ENCODE results near the gene SGPP1. TPM values are rescaled to one million over a fixed set of nuclear protein-coding genes. Genes with fewer than 3 reads are reported as not detected.
"Not testable (repeated sequence)": the region's sequence is repeated elsewhere in the genome, so short reads cannot be mapped to it uniquely, and the experiment has no call there.

The SGPP1 gene
- total RNA-seq, 5 donors from 2014 or later (not counting 1 experiment from before 2014, with no cell fraction given) = 11.4 to 15.1 (median 13.5) TPM

DNA sequence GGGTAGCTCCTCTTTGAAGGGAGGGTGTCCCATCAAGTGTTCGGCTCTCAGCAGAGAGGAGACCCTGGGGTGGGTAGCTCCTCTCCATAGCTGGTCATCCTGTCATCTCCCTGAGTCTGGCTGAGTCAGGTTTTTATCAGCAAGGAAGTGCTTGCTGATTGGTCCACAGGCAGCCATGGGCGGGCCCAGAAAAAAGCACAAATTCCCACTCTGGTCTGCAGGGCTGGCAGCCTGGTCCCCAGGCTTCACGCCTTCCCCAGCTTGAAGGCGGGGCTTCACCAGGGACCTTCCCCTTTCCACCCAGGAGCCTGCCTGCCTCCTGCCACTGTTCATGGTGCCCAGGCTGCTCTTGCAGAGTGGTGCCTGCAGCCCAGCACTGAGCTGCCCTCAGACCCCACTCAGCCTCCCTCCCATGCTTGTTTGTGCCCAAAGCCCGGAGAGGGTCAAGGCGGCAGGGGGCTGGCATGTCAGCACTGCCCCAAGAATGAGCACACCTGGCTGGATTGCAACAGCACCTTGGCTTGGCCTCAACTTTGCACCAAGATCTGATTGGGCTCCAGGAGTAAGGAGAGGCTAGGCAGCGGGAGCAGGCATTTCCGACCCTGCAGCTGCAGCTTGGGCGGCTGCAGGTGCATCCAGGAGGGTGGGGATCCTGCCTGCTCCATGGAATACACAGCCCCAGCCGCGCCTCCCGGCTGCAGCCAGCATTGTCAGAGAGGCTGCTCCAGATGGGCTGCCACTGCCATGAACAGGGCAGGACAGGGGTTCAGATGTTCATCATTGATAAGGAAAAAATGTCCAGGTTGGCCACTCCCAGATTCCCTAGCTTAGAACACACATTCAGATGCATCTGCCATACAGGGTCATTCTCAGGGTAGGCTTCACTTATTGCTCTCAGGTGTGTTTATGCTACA, 64.2 kb downstream of the SGPP1 start:
- Mint-ChIP-seq H3K4me1 (peaks cover 0 to 5% (median 0%) of the 10 kb centered on the region in 3 donors), H3K4me3 (no peak overlapping the region), H3K9me3 (no peaks in the 10 kb centered on the region), H3K27ac (no peak overlapping the region), H3K27me3 (no peaks in the 10 kb centered on the region), H3K36me3 (peaks cover 4% of the 10 kb centered on the region)
- ATAC-seq (replicated peaks in 1 of 4) (no peak), DNase-seq (no peak)
- Histone ChIP-seq H3K9me3 (no peaks in the 10 kb centered on the region), H3K27me3 (replicated peaks in 1 of 2; ENCODE audit: control insufficient read depth in 2 of 2, extremely low read depth in 1 of 2, insufficient read depth in 2 of 2, low read length in 1 of 2) (no peaks in the 10 kb centered on the region), H3K4me1 (ENCODE audit: control insufficient read depth in 1 of 2, extremely low read depth in 1 of 2, insufficient read depth in 2 of 2, low read length in 2 of 2) (no peaks in the 10 kb centered on the region), H3K27ac (ENCODE audit: low read length) (no peak overlapping the region), H3K4me3 (ENCODE audit: control insufficient read depth in 1 of 2, extremely low read depth in 1 of 2, low read length in 1 of 2) (no peak overlapping the region), H3K36me3 (ENCODE audit: control insufficient read depth in 2 of 2, extremely low read depth in 1 of 2, insufficient read depth in 1 of 2, low read length in 1 of 2) (peaks cover 0 to 2% of the 10 kb centered on the region in 2 donors)
- 95% methylated on average over 10 of the region's 12 CpGs for WGBS (ENCODE audit: insufficient coverage)
- CTCF ChIA-PET = interaction anchor here in 1 of 2 donors (0.5 kb wide), 1 partner anchor 281 kb away, joined by 4 read pairs; no protein-coding TSS in a partner anchor
- POLR2A ChIA-PET = interaction anchor here in 1 of 2 donors (0.7 kb wide), 1 partner anchor 58 kb away, joined by 3 read pairs; no protein-coding TSS in a partner anchor

DNA sequence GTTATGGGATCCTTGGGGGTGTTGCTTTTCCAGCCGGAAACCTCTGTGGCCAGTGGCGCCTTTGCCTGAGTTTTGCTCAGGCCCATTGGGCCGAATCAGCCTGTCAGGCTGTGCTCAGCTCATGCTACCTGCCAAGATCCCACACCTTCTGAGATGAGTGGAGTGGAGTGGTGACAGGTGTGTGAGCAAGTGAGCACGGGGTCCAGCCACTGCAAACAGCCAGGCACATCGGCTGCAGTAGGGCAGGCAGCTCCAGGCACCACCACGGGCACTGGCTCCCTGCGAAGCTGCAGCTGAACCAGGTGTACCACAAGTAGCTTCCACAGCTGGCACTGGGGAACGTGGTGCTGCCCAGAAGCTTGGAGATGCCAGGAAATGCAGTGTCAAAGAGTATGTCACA, 65.1 kb downstream of the SGPP1 start:
- Mint-ChIP-seq H3K27me3 (no peaks in the 10 kb centered on the region), H3K4me3 (no peak overlapping the region), H3K4me1 (peaks cover 0 to 5% (median 0%) of the 10 kb centered on the region in 3 donors), H3K9me3 (no peaks in the 10 kb centered on the region), H3K36me3 (peaks cover 4% of the 10 kb centered on the region), H3K27ac (no peak overlapping the region)
- 92% methylated on average over 4 of the region's 8 CpGs for WGBS (ENCODE audit: insufficient coverage)
- DNase-seq = no peak
- Histone ChIP-seq H3K4me1 (ENCODE audit: control insufficient read depth in 1 of 2, extremely low read depth in 1 of 2, insufficient read depth in 2 of 2, low read length in 2 of 2) (no peaks in the 10 kb centered on the region), H3K27me3 (replicated peaks in 1 of 2; ENCODE audit: control insufficient read depth in 2 of 2, extremely low read depth in 1 of 2, insufficient read depth in 2 of 2, low read length in 1 of 2) (no peaks in the 10 kb centered on the region), H3K4me3 (ENCODE audit: control insufficient read depth in 1 of 2, extremely low read depth in 1 of 2, low read length in 1 of 2) (no peak overlapping the region), H3K27ac (ENCODE audit: low read length) (no peak overlapping the region), H3K36me3 (ENCODE audit: control insufficient read depth in 2 of 2, extremely low read depth in 1 of 2, insufficient read depth in 1 of 2, low read length in 1 of 2) (peaks cover 0 to 5% of the 10 kb centered on the region in 2 donors), H3K9me3 (no peaks in the 10 kb centered on the region)
- POLR2A ChIA-PET = interaction anchor here in 1 of 2 donors (0.7 kb wide), 1 partner anchor 59 kb away, joined by 3 read pairs; no protein-coding TSS in a partner anchor
- ATAC-seq (replicated peaks in 1 of 4) = no peak
- CTCF ChIA-PET = interaction anchor here in 1 of 2 donors (0.5 kb wide), 1 partner anchor 282 kb away, joined by 4 read pairs; no protein-coding TSS in a partner anchor

DNA sequence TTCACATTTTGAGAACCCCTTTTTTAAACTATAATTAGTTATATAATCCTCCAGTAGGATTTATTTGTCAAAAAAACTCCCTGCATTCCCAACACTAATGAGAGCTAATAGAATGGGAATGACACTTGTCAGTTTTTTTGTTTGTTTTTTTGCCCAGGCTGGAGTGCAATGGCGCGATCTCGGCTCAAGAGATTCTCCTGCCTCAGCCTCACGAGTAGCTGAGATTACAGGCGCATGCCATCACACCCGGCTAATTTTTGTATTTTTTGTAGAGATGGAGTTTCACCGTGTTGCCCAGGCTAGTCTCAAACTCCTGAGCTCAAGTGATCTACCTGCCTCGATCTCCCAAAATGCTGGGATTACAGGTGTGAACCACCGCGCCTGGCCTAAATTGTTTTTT, 66.0 kb downstream of the SGPP1 start:
- H3K27ac Mint-ChIP-seq; CTCF ChIA-PET; H3K4me3 ChIP-seq (ENCODE audit: control insufficient read depth in 1 of 2, extremely low read depth in 1 of 2, low read length in 1 of 2); H3K36me3 ChIP-seq (ENCODE audit: control insufficient read depth in 2 of 2, extremely low read depth in 1 of 2, insufficient read depth in 1 of 2, low read length in 1 of 2); H3K27me3 ChIP-seq (replicated peaks in 1 of 2; ENCODE audit: control insufficient read depth in 2 of 2, extremely low read depth in 1 of 2, insufficient read depth in 2 of 2, low read length in 1 of 2); H3K27ac ChIP-seq (ENCODE audit: low read length); H3K9me3 Mint-ChIP-seq; H3K4me1 Mint-ChIP-seq; H3K27me3 Mint-ChIP-seq; H3K9me3 ChIP-seq; H3K4me3 Mint-ChIP-seq; ATAC-seq (replicated peaks in 1 of 4); DNase-seq; H3K36me3 Mint-ChIP-seq; H3K4me1 ChIP-seq (ENCODE audit: control insufficient read depth in 1 of 2, extremely low read depth in 1 of 2, insufficient read depth in 2 of 2, low read length in 2 of 2): not testable (repeated sequence)
- POLR2A ChIA-PET = interaction anchor here in 1 of 2 donors (0.5 kb wide), 1 partner anchor 56 kb away, joined by 4 read pairs; no protein-coding TSS in a partner anchor
- WGBS (ENCODE audit: insufficient coverage) = 92% methylated on average over 4 of the region's 10 CpGs

DNA sequence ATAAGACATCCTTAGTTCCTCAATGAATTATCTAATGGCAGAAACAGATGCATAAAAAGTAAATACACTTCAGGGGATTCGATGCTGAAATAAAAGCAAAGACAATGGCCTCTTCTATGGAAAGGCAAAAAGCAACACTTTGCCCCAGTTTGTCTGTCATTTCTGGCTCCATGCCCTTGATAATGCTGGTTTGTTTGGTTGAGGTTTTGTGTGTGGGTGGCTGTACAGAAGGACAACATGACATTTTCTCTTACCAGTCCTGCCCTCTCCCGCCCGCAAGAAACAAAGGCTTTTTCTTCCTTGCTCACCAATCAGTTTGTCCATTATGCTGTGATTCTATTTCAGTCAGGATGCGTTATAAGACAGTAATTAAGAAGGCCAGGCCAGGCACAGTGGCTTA, 68.1 kb downstream of the SGPP1 start:
- peaks cover 5 to 6% of the 10 kb centered on the region in 2 donors for H3K36me3 ChIP-seq (ENCODE audit: control insufficient read depth in 2 of 2, extremely low read depth in 1 of 2, insufficient read depth in 1 of 2, low read length in 1 of 2)
- CTCF ChIA-PET = no interaction called here
- 100% methylated on average over 1 of the region's 4 CpGs for WGBS (ENCODE audit: insufficient coverage)
- H3K27ac ChIP-seq (ENCODE audit: low read length) = no peak overlapping the region
- Mint-ChIP-seq H3K27ac (no peak overlapping the region), H3K9me3 (no peaks in the 10 kb centered on the region), H3K4me3 (no peak overlapping the region), H3K4me1 (peaks cover 0 to 5% (median 0%) of the 10 kb centered on the region in 3 donors), H3K36me3 (peaks cover 11% of the 10 kb centered on the region), H3K27me3 (no peaks in the 10 kb centered on the region)
- no peak overlapping the region for H3K4me3 ChIP-seq (ENCODE audit: control insufficient read depth in 1 of 2, extremely low read depth in 1 of 2, low read length in 1 of 2)
- H3K27me3 ChIP-seq (replicated peaks in 1 of 2; ENCODE audit: control insufficient read depth in 2 of 2, extremely low read depth in 1 of 2, insufficient read depth in 2 of 2, low read length in 1 of 2) = no peaks in the 10 kb centered on the region
- H3K4me1 ChIP-seq (ENCODE audit: control insufficient read depth in 1 of 2, extremely low read depth in 1 of 2, insufficient read depth in 2 of 2, low read length in 2 of 2) = no peaks in the 10 kb centered on the region
- no peaks in the 10 kb centered on the region for H3K9me3 ChIP-seq
- POLR2A ChIA-PET = no interaction called here
- no peak for ATAC-seq (replicated peaks in 1 of 4)
- no peak for DNase-seq

DNA sequence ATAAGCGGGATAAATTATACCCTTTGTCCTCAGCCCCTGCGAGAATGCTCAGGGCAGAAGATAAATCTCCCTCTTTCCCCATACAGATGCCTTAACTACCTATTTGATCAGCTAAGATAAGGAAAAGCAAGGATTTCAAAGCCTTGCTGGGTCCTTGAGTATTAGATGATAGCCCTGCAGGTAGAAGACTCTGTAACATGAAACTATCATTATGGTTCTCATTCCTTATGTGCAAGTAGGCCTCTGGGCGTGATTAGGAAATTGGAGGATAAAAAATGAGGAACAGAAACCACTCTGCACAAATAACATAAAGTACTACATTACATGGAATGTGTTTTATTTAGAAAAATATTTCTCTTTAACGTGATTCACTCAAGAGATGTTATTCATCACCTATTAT, 71.7 kb downstream of the SGPP1 start:
- POLR2A ChIA-PET = interaction anchor here in 1 of 2 donors (0.6 kb wide), 1 partner anchor 14 kb away, joined by 3 read pairs; no protein-coding TSS in a partner anchor
- Mint-ChIP-seq H3K4me1 (peaks cover 9 to 21% (median 16%) of the 10 kb centered on the region in 3 donors), H3K4me3 (no peak overlapping the region), H3K27ac (no peak overlapping the region), H3K36me3 (peaks cover 11% of the 10 kb centered on the region), H3K27me3 (no peaks in the 10 kb centered on the region), H3K9me3 (no peaks in the 10 kb centered on the region)
- no CpG with 5 or more reads among the region's 4 CpGs for WGBS (ENCODE audit: insufficient coverage)
- Histone ChIP-seq H3K4me3 (ENCODE audit: control insufficient read depth in 1 of 2, extremely low read depth in 1 of 2, low read length in 1 of 2) (no peak overlapping the region), H3K4me1 (ENCODE audit: control insufficient read depth in 1 of 2, extremely low read depth in 1 of 2, insufficient read depth in 2 of 2, low read length in 2 of 2) (peaks cover 9 to 17% of the 10 kb centered on the region in 2 experiments), H3K9me3 (no peaks in the 10 kb centered on the region), H3K27me3 (replicated peaks in 1 of 2; ENCODE audit: control insufficient read depth in 2 of 2, extremely low read depth in 1 of 2, insufficient read depth in 2 of 2, low read length in 1 of 2) (no peaks in the 10 kb centered on the region), H3K36me3 (ENCODE audit: control insufficient read depth in 2 of 2, extremely low read depth in 1 of 2, insufficient read depth in 1 of 2, low read length in 1 of 2) (peaks cover 5 to 9% of the 10 kb centered on the region in 2 donors), H3K27ac (ENCODE audit: low read length) (no peak overlapping the region)
- DNase-seq (no peak), ATAC-seq (replicated peaks in 1 of 4) (no peak)
- CTCF ChIA-PET = no interaction called here

DNA sequence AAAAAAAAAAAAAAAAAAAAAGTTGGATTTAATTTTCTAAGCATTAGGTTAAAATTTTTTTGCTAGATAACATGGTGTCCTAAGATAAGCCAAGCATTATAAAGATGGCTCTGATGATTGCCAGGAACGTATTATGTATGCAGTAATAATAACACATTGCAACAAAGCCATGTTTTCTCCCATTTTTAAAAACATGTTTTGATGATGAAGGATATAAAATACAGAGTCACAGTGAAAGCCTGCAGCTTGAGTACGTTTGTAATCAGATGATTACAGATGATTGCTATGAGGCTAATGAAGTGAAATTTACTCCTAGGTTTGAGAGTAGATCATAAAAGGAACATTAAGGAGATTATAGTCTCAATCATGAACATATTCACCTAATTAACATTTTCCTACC, 72.9 kb downstream of the SGPP1 start:
- H3K4me1 Mint-ChIP-seq = peaks cover 20 to 30% (median 26%) of the 10 kb centered on the region in 3 donors
- Histone ChIP-seq H3K36me3 (ENCODE audit: control insufficient read depth in 2 of 2, extremely low read depth in 1 of 2, insufficient read depth in 1 of 2, low read length in 1 of 2) (peaks cover 5 to 9% of the 10 kb centered on the region in 2 donors), H3K4me1 (ENCODE audit: control insufficient read depth in 1 of 2, extremely low read depth in 1 of 2, insufficient read depth in 2 of 2, low read length in 2 of 2) (peaks cover 19 to 29% of the 10 kb centered on the region in 2 experiments), H3K27me3 (replicated peaks in 1 of 2; ENCODE audit: control insufficient read depth in 2 of 2, extremely low read depth in 1 of 2, insufficient read depth in 2 of 2, low read length in 1 of 2) (no peaks in the 10 kb centered on the region), H3K9me3 (no peaks in the 10 kb centered on the region), H3K27ac (ENCODE audit: low read length) (no peak overlapping the region), H3K4me3 (ENCODE audit: control insufficient read depth in 1 of 2, extremely low read depth in 1 of 2, low read length in 1 of 2) (no peak overlapping the region)
- H3K27ac Mint-ChIP-seq = no peak overlapping the region
- H3K4me3 Mint-ChIP-seq = no peak overlapping the region
- H3K27me3 Mint-ChIP-seq = no peaks in the 10 kb centered on the region
- H3K36me3 Mint-ChIP-seq = peaks cover 15% of the 10 kb centered on the region
- H3K9me3 Mint-ChIP-seq = no peaks in the 10 kb centered on the region
- CTCF ChIA-PET = interaction anchor here (0.6 to 0.7 kb wide), 2 partner anchors 11 to 20 kb away, joined by 3 to 4 read pairs; no protein-coding TSS in a partner anchor
- DNase-seq (no peak), ATAC-seq (replicated peaks in 1 of 4) (no peak)
- POLR2A ChIA-PET = interaction anchor here in 1 of 2 donors (0.6 kb wide), 1 partner anchor 13 kb away, joined by 4 read pairs; the partner anchor contains the start of gene WDR89
- WGBS (ENCODE audit: insufficient coverage) = no CpG with 5 or more reads among the region's 2 CpGs
